ENCODE data around the gene GAB3. TPM values are rescaled to one million over a fixed set of nuclear protein-coding genes. Genes with fewer than 3 reads are reported as not detected.

The GAB3 gene
- total RNA-seq, 3 donors from 2014 or later (not counting 1 experiment from before 2014, with no cell fraction given) = 55.6 to 89.8 (median 77.4) TPM

DNA sequence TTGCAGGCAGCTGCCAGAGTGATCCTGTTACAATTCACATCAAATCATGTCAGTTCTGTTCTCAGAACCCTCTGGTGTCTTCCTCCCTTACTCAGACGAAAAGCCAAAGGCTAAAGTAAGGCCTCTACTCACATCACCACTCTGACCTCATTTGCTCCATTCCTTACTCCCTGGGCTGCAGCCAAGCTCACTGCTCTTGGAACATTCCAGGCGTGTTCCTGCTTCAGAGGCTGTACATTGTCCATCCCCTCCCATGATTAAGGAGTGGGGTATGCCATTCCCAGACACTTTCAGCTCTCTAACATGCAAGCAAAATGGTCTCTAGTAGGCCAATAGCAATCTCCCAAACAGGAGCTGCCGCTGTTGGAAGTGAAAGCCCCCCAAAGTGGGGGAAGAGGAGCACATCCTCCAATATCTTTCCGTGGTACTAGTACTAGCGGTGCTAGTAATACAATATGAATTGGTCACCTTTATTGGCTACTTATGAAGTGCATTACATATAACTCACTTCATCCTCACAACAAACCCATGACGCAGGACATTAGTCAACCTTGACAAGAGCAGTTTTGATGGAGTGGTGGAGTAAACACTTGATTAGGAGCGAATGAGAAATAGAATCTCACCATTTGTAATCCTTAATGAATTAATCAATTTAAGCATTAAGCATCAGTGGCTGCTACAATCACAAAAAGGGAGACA is 15.0 kb downstream of the GAB3 start:
- intact Hi-C loops (cut with micrococcal nuclease) = no loop called here
- Mint-ChIP-seq H3K27me3 (ENCODE audit: low read depth in 2 of 2) (no peaks in the 10 kb centered on the region), H3K36me3 (no peaks in the 10 kb centered on the region), H3K4me3 (peak overlapping the region; percentile 76), H3K9me3 (no peaks in the 10 kb centered on the region), H3K27ac (peak overlapping the region; percentile 86 to 87), H3K4me1 (peaks cover 79 to 90% of the 10 kb centered on the region in 2 donors)
- no peak overlapping the region for H3K4me3 ChIP-seq (ENCODE audit: low read length)
- H3K9me3 ChIP-seq (ENCODE audit: control insufficient read depth, insufficient read depth, low read length) = no peaks in the 10 kb centered on the region
- peaks cover 66% of the 10 kb centered on the region for H3K4me1 ChIP-seq (ENCODE audit: control insufficient read depth, insufficient read depth, low read length)
- no peak for DNase-seq
- no peaks in the 10 kb centered on the region for H3K27me3 ChIP-seq (ENCODE audit: control insufficient read depth, insufficient read depth, low read length)
- 45% methylated on average over 2 of the region's 7 CpGs for WGBS (ENCODE audit: insufficient coverage)
- peak overlapping the region; percentile 92 for H3K27ac ChIP-seq (ENCODE audit: low read length)
- no peaks in the 10 kb centered on the region for H3K36me3 ChIP-seq (ENCODE audit: control insufficient read depth, insufficient read depth, low read length)
- TF ChIP-seq, protein P1, sequence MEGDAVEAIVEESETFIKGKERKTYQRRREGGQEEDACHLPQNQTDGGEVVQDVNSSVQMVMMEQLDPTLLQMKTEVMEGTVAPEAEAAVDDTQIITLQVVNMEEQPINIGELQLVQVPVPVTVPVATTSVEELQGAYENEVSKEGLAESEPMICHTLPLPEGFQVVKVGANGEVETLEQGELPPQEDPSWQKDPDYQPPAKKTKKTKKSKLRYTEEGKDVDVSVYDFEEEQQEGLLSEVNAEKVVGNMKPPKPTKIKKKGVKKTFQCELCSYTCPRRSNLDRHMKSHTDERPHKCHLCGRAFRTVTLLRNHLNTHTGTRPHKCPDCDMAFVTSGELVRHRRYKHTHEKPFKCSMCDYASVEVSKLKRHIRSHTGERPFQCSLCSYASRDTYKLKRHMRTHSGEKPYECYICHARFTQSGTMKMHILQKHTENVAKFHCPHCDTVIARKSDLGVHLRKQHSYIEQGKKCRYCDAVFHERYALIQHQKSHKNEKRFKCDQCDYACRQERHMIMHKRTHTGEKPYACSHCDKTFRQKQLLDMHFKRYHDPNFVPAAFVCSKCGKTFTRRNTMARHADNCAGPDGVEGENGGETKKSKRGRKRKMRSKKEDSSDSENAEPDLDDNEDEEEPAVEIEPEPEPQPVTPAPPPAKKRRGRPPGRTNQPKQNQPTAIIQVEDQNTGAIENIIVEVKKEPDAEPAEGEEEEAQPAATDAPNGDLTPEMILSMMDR (IDR thresholded peaks at IDR 0.05) = no peak
- no peak for ATAC-seq

- H3K27me3 Mint-ChIP-seq (ENCODE audit: low read depth in 2 of 2) = no peaks in the 10 kb centered on the region
- no peaks in the 10 kb centered on the region for H3K9me3 ChIP-seq (ENCODE audit: control insufficient read depth, insufficient read depth, low read length)
- no peaks in the 10 kb centered on the region for H3K36me3 Mint-ChIP-seq
- H3K4me3 Mint-ChIP-seq = peak overlapping the region; percentile 76
- H3K27me3 ChIP-seq (ENCODE audit: control insufficient read depth, insufficient read depth, low read length) = no peaks in the 10 kb centered on the region
- WGBS (ENCODE audit: insufficient coverage) = under 1% methylated on average over 8 of the region's 8 CpGs
- H3K36me3 ChIP-seq (ENCODE audit: control insufficient read depth, insufficient read depth, low read length) = no peaks in the 10 kb centered on the region
- H3K4me1 ChIP-seq (ENCODE audit: control insufficient read depth, insufficient read depth, low read length) = peaks cover 75% of the 10 kb centered on the region
- intact Hi-C loops (cut with micrococcal nuclease) = no loop called here
- H3K27ac ChIP-seq (ENCODE audit: low read length) = peak overlapping the region; percentile 92
- H3K4me3 ChIP-seq (ENCODE audit: low read length) = no peak overlapping the region
- ATAC-seq (peak; percentile 49 to 73 (median 72)), DNase-seq (peak in 1 of 2 donors; percentile 67)
- H3K4me1 Mint-ChIP-seq = peaks cover 88 to 93% of the 10 kb centered on the region in 2 donors
- TF ChIP-seq, protein P1 (IDR thresholded peaks at IDR 0.05) = no peak
- H3K9me3 Mint-ChIP-seq = no peaks in the 10 kb centered on the region
- peak overlapping the region; percentile 86 to 87 for H3K27ac Mint-ChIP-seq
Measured at GRCh38 chrX:154734061-154734781, 16.7 kb downstream of the GAB3 start.

GRCh38 chrX:154733066-154733425 is 17.8 kb downstream of the GAB3 start:
- H3K4me1 Mint-ChIP-seq = peaks cover 92 to 93% of the 10 kb centered on the region in 2 donors

More at GRCh38 chrX:154733066-154733425, 17.8 kb downstream of the GAB3 start:
- H3K36me3 ChIP-seq (ENCODE audit: control insufficient read depth, insufficient read depth, low read length) = no peaks in the 10 kb centered on the region
- H3K4me1 ChIP-seq (ENCODE audit: control insufficient read depth, insufficient read depth, low read length) = peaks cover 82% of the 10 kb centered on the region
- H3K27me3 ChIP-seq (ENCODE audit: control insufficient read depth, insufficient read depth, low read length) = no peaks in the 10 kb centered on the region
- Mint-ChIP-seq H3K36me3 (no peaks in the 10 kb centered on the region), H3K27me3 (ENCODE audit: low read depth in 2 of 2) (no peaks in the 10 kb centered on the region), H3K9me3 (no peaks in the 10 kb centered on the region), H3K27ac (peak overlapping the region; percentile 86 to 87), H3K4me3 (peak overlapping the region; percentile 76)
- WGBS (ENCODE audit: insufficient coverage) = 20% methylated on average over 2 of the region's 2 CpGs
- TF ChIP-seq, protein P1 (IDR thresholded peaks at IDR 0.05) = no peak
- intact Hi-C loops (cut with micrococcal nuclease) = loop anchor here (2.0 kb wide), 1 partner anchor 14 kb away; no protein-coding TSS in a partner anchor
- no peak overlapping the region for H3K4me3 ChIP-seq (ENCODE audit: low read length)
- H3K9me3 ChIP-seq (ENCODE audit: control insufficient read depth, insufficient read depth, low read length) = no peaks in the 10 kb centered on the region
- ATAC-seq (no peak), DNase-seq (peak in 1 of 2 donors; percentile 16)
- peak overlapping the region; percentile 92 for H3K27ac ChIP-seq (ENCODE audit: low read length)
